ENCODE results near the gene B3GNT3.

GRCh38 chr19:17770613-17771012 is 24.3 kb upstream of the B3GNT3 start:
- TF ChIP-seq POLR2A (IDR thresholded peaks at IDR 0.05; ENCODE audit: low read depth, low read length) (no peak), CTCF (conservative IDR thresholded peaks at IDR 0.05; ENCODE audit: low read depth, low read length) (no peak)
